ENCODE results near the gene BLM.

The BLM gene

DNA sequence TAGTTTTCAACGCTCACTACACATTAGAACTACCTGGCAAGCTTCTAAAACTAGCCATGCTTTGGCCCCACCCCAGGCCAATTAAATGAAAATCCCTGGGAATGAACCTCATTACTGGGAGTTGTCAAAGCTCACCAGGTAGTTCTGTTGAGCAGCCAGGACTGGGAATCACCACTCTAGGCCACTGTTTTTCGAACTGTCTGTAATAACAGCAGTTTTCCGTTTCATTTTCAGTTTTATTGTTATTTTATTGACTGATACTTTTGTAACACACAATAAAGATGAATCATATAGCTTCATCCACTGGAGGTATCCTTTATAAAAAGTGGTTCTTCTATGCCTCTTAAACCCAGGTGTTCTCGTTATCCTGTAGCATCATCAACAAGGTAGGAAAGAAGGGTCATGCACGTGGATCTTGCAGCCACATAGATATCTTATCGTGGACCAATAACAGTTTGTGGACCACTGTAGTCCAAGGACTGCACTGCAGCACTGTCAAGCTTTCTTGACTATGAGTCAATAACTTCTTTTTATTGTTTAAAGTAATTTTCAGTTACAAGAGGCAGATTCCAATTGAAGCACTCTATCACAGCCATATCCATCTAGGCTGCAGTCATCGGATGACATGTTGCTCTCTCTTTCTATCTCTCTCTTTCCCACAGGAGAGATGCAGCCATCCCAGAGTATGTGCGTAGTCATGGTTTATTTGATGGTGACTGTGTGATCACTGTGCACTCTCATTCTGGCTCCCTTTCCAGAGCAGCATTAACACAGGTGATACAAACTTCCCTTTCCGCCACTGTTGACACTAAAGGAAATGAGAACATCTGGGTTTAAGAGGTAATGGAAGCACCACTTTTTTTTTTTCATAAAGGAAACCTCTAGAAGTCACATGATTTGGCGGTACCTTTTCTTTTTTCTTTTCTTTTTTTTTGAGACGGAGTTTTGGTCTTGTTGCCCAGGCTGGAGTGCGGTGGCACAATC is 39.0 kb upstream of the BLM start:
- TF ChIP-seq, protein P1, sequence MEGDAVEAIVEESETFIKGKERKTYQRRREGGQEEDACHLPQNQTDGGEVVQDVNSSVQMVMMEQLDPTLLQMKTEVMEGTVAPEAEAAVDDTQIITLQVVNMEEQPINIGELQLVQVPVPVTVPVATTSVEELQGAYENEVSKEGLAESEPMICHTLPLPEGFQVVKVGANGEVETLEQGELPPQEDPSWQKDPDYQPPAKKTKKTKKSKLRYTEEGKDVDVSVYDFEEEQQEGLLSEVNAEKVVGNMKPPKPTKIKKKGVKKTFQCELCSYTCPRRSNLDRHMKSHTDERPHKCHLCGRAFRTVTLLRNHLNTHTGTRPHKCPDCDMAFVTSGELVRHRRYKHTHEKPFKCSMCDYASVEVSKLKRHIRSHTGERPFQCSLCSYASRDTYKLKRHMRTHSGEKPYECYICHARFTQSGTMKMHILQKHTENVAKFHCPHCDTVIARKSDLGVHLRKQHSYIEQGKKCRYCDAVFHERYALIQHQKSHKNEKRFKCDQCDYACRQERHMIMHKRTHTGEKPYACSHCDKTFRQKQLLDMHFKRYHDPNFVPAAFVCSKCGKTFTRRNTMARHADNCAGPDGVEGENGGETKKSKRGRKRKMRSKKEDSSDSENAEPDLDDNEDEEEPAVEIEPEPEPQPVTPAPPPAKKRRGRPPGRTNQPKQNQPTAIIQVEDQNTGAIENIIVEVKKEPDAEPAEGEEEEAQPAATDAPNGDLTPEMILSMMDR (conservative IDR thresholded peaks at IDR 0.05; ENCODE audit: low read depth, low read length): no peak
- DNase-seq (ENCODE audit: low read depth): no peak
- H3K4me3 ChIP-seq (ENCODE audit: low read depth, low read length): no peak overlapping the region

DNA sequence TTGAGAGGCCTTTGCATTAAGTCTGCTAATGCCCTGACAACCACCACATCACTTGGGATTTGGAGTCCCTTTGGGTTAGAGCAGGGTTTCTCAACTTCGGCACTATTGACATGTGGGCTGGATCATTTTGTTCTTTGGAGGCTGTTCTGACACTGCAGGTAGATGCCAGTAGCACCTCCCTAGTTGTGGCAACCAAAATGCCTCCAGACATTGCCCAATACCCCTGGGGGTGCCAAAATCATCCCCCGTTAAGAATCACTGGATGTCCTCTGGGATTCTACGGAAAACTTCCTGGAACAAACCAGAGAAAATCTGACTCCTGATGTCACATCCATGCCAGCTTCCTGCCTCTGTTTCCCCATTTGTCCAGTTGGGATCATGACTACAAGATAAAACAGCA is 37.2 kb upstream of the BLM start:
- TF ChIP-seq, protein P1 (conservative IDR thresholded peaks at IDR 0.05; ENCODE audit: low read depth, low read length): no peak
- H3K4me3 ChIP-seq (ENCODE audit: low read depth, low read length): no peak overlapping the region
- DNase-seq (ENCODE audit: low read depth): no peak

DNA sequence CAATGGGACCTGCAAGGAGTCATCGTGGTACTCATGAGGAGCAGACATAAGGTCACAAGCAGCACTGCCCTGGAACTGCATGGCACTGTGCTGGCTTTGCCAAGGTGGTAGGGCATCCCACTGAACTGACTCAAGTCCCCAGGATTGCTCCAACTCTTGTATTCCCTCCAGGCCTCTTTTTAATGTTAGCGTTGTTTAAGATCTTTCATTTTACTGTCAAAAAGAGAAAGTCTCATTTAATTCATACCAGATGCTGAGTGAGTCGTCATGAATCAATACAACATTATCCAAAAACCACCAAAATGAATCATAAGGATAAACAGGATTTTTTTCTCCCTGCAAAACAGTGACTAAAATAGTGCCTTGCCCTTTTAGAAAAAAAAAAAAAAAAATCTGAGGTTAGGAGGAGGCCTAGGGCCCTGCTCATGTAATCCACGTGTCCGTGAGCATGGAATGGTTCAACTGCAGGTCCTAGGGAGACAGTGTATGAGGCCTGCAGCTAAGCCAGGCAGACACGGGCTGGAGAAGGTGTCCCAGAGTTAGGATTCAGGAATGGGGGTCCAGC is 36.7 kb upstream of the BLM start:
- H3K4me3 ChIP-seq (ENCODE audit: low read depth, low read length): no peak overlapping the region
- TF ChIP-seq, protein P1 (conservative IDR thresholded peaks at IDR 0.05; ENCODE audit: low read depth, low read length): no peak
- DNase-seq (ENCODE audit: low read depth): peak; percentile 85

DNA sequence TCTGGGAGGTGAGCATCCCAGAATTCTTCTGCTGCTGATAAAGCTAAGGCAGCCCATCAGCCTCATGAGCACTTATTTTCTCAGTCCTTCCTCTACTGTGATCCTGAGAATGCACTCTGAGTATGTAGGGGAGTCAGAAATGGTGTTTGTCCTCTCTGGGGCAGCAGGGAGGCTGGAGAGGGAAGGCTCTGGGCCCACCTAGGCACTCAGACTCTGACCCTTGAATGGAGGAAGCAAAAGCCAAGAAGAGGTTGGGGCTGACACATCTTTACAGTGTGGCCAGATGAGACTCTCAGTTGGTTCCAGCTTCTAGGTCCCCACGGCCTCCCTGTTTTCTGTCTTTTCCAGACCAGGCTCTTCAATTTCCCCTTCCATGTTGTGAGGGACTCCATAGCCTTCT is 36.1 kb upstream of the BLM start:
- H3K4me3 ChIP-seq (ENCODE audit: low read depth, low read length): no peak overlapping the region
- DNase-seq (ENCODE audit: low read depth): no peak
- TF ChIP-seq, protein P1 (conservative IDR thresholded peaks at IDR 0.05; ENCODE audit: low read depth, low read length): no peak

DNA sequence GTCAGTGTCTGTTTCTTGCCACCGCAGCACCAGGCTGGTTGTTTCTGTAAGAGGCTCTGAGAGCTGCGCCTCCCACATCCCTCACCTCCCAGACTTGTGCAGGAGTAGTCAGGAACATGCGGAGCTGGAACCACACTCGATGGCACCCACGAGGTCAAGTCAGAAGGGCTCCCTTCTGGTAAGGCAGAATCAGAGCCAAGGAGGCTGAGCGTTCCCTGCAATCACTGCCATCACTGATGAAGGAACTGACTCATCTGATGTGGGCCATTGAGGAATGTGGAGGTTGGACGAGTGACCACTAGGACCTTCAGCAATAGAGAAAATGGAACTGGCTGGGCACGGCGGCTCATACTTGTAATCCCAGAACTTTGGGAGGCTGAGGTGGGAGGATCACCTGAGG is 35.7 kb upstream of the BLM start:
- no peak overlapping the region for H3K4me3 ChIP-seq (ENCODE audit: low read depth, low read length)
- peak; percentile 71 for DNase-seq (ENCODE audit: low read depth)
- TF ChIP-seq, protein P1 (conservative IDR thresholded peaks at IDR 0.05; ENCODE audit: low read depth, low read length): no peak

DNA sequence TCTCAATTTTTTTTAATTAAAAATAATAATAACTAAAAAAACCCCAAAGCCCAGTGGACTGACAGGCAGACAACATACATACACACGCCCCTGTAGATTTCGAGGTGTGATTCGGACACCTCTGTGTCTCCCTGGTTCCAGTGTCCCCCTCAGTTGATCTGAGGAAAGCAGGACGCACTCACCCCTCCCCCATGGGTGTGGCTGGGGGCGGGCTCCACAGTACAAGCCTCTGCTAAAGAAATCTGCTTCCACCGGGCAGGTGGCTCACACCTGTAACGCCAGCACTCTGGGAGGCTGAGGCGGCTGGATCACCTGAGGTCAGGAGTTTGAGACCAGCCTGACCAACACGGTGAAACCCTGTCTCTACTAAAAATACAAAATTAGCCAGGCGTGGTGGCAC is 33.8 kb upstream of the BLM start:
- DNase-seq (ENCODE audit: low read depth): no peak
- TF ChIP-seq, protein P1 (conservative IDR thresholded peaks at IDR 0.05; ENCODE audit: low read depth, low read length): no peak
- no peak overlapping the region for H3K4me3 ChIP-seq (ENCODE audit: low read depth, low read length)

All from choroid plexus epithelial cell (primary cell).